SK-N-MC (cell line): ENCODE data around the gene PARVA.

Experiments used
- EZH2 ChIP-seq: fragments of 200-600 bp; sonication (generic); IDR thresholded peaks from one replicate; pipeline ENCODE4 v1.6.1; 2017; ENCODE audit warnings: antibody characterized with exemption
- FOXP2 ChIP-seq: optimal IDR thresholded peaks from 2 replicates; pipeline ENCODE3; 2011; ENCODE audit warnings: mild to moderate bottlenecking, moderate library complexity; ENCODE audit not compliant: insufficient read depth; ENCODE audit errors: extremely low read length, control extremely low read depth
- POLR2AphosphoS5 ChIP-seq: IDR thresholded peaks from 2 replicates; pipeline ENCODE4 v1.6.1; 2012; ENCODE audit warnings: mild to moderate bottlenecking, low read depth, low read length, borderline replicate concordance

DNA sequence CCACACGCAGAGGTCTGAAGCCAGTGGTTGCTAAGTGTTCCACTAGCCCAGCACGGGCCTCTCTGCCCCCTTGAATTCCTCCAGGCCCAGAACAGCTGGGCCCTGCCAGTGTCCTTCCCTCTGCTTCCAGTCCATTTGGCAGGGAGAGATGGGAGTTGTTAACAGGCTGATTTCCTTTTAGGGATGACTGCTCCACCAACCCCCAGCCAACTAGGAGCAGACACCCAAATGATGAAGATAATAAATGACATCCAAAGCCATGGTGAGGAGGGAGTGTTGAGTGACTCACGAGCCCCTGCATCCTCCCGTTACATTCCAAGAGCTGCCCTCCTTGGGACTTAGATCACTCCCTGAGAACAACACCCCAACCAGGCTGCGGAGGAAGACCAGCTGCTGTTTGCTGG, 20.6 kb downstream of the PARVA start:
- TF ChIP-seq EZH2 (no peak), POLR2AphosphoS5 (no peak), FOXP2 (no peak)
